Panc1 (cell line): ENCODE measurements around the gene ACTL9. TPM values are rescaled to one million over a fixed set of nuclear protein-coding genes. Genes with fewer than 3 reads are reported as not detected.

Source experiments
- ATAC-seq: fragments of 200-7000 bp; cut with Tn5 transposase; 2 replicates; pipeline ENCODE4 v1.9.1; 2020; ENCODE audit warnings: mild to moderate bottlenecking, moderate library complexity
- BruUV-seq: library from RNA; stranded (reverse); fragments of 400-500 nt; replicated peaks from 2 replicates; lab custom pipeline; 2021; lab: Mats Ljungman, UMichigan
- CTCF ChIA-PET: fragments of 300-600 bp; sonication (Branson Sonifier 250); formaldehyde crosslinking; loops from one replicate; lab custom pipeline; 2022; ENCODE audit warnings: antibody characterized with exemption; lab: Charles Lee
- POLR2A ChIA-PET: fragments of 300-600 bp; sonication (Branson Sonifier 250); formaldehyde crosslinking; loops from one replicate; lab custom pipeline; 2022; ENCODE audit warnings: antibody characterized with exemption; lab: Charles Lee
- DNase-seq: peaks from one replicate; pipeline ENCODE4 v3.0.0-alpha.2; 2010; ENCODE audit warnings: low read depth, low spot score
- H3K27ac ChIP-seq: 2 replicates; pipeline ENCODE4 v1.5.1; 2011; ENCODE audit warnings: mild to moderate bottlenecking, low read length, inconsistent platforms
- H3K27me3 ChIP-seq: fragments of 200-500 bp; sonication (Bioruptor generic); 2 replicates; pipeline ENCODE4 v1.6.0; 2014; ENCODE audit warnings: low read length, inconsistent platforms; ENCODE audit not compliant: control insufficient read depth, insufficient read depth
- H3K36me3 ChIP-seq: fragments of 200-500 bp; sonication (Bioruptor generic); 2 replicates; pipeline ENCODE4 v1.5.1; 2014; ENCODE audit warnings: inconsistent platforms, mild to moderate bottlenecking, low read length, moderate library complexity; ENCODE audit not compliant: control insufficient read depth, insufficient read depth
- H3K4me1 ChIP-seq: 2 replicates; pipeline ENCODE4 v1.5.1; 2011; ENCODE audit warnings: inconsistent platforms, mild to moderate bottlenecking, low read length, moderate library complexity; ENCODE audit not compliant: control insufficient read depth, insufficient read depth
- H3K4me3 ChIP-seq, 2 experiments: 2 replicates each; pipeline ENCODE4 v1.5.1; 2011 to 2012; ENCODE audit warnings: low read depth in 2 of 2, low read length in 2 of 2, mild to moderate bottlenecking in 2 of 2, inconsistent platforms in 1 of 2, moderate library complexity in 1 of 2
- H3K9me3 ChIP-seq: fragments of 200-500 bp; sonication (Bioruptor generic); 2 replicates; pipeline ENCODE4 v1.5.1; 2014; ENCODE audit warnings: low read depth, mild to moderate bottlenecking, inconsistent platforms, low read length, moderate library complexity; ENCODE audit not compliant: control insufficient read depth, insufficient read depth
- POLR2AphosphoS5 ChIP-seq: IDR thresholded peaks from 2 replicates; pipeline ENCODE4 v1.6.1; 2012; ENCODE audit warnings: mild to moderate bottlenecking, low read depth, low read length, moderate library complexity
- SIN3A ChIP-seq: IDR thresholded peaks from 2 replicates; pipeline ENCODE4 v1.6.1; 2012; ENCODE audit warnings: low read depth, mild to moderate bottlenecking, low read length, moderate library complexity, borderline replicate concordance; ENCODE audit not compliant: insufficient read depth
- TCF7L2 ChIP-seq: IDR thresholded peaks from 2 replicates; pipeline ENCODE4 v1.6.1; 2011; ENCODE audit warnings: mild to moderate bottlenecking, low read depth, low read length, inconsistent platforms
- in situ Hi-C: cut with HindIII; loops from 2 replicates; pipeline ENCODE4 v1.10.0; 2016; ENCODE audit warnings: low sequenced_read_pairs, low pct_unique_long_range_greater_than_20kb
- intact Hi-C: fragments of 100-400 bp; cut with micrococcal nuclease; formaldehyde crosslinking; loops from one replicate; pipeline ENCODE4 v1.10.0; 2022; ENCODE audit not compliant: unreplicated experiment
- total RNA-seq: library from RNA; stranded (reverse); gene quantifications from one replicate; pipeline ENCODE4 v1.2.1, GENCODE V29; 2021; ENCODE audit not compliant: unreplicated experiment
- TF ChIP-seq, protein P1 (sequence below): fragments of 450-650 bp; IDR thresholded peaks from 2 replicates; pipeline ENCODE4 v1.5.1; 2017; ENCODE audit warnings: mild to moderate bottlenecking
- TF ChIP-seq, protein P2 (sequence below), 2 experiments: IDR thresholded peaks; 2 replicates each; pipeline ENCODE4 v1.6.1; 2011 to 2012; ENCODE audit warnings: low read depth in 2 of 2, control low read depth in 1 of 2, low read length in 1 of 2, mild to moderate bottlenecking in 1 of 2, moderate library complexity in 1 of 2; ENCODE audit not compliant: insufficient read depth in 1 of 2

The ACTL9 gene
- total RNA-seq, 1 experiment from 2014 or later = not detected

DNA sequence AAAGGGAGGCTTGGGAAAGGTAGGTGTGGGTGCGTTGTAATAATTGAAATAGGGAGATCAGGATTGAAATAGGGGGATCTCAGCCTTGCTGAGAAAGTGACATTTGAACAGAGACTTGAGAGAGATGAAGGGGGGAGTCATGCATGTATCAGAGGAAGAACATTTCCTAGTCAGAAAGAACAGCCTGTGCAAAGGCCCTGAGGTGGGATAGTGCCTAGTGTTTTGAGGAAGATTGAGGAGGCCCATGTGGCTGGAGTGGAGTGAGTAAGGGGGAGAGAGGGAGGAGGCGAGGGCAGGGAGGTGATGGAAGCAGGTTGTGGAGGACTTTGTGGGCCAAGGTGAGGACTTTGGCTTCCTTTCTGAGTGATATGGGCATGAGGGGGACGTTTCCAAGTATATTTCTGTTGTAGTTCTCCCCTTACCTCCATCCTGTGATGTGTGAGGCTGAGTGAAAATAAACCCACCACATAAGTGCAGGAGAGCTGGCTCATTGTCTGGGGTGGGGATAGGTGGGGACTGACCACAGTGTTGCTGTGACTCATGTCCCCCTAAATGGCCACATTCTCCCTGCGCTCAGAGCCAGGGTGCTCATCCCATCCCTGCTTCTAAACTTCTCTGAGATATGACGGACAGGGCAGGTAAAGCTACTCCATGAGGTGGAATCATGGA lies 17.8 kb downstream of the ACTL9 start:
- in situ Hi-C loops (no loop called here), intact Hi-C loops (no loop called here)
- Histone ChIP-seq H3K4me3 (no peak overlapping the region), H3K4me1 (no peaks in the 10 kb centered on the region), H3K9me3 (no peaks in the 10 kb centered on the region), H3K27me3 (no peaks in the 10 kb centered on the region), H3K36me3 (no peaks in the 10 kb centered on the region), H3K27ac (no peak overlapping the region)
- DNase-seq (no peak), ATAC-seq (no peak; the same call in 1 of the 2 replicates)
- ChIA-PET POLR2A (no interaction called here), CTCF (no interaction called here)
- TF ChIP-seq SIN3A (no peak), POLR2AphosphoS5 (no peak)
- TF ChIP-seq, protein P1, sequence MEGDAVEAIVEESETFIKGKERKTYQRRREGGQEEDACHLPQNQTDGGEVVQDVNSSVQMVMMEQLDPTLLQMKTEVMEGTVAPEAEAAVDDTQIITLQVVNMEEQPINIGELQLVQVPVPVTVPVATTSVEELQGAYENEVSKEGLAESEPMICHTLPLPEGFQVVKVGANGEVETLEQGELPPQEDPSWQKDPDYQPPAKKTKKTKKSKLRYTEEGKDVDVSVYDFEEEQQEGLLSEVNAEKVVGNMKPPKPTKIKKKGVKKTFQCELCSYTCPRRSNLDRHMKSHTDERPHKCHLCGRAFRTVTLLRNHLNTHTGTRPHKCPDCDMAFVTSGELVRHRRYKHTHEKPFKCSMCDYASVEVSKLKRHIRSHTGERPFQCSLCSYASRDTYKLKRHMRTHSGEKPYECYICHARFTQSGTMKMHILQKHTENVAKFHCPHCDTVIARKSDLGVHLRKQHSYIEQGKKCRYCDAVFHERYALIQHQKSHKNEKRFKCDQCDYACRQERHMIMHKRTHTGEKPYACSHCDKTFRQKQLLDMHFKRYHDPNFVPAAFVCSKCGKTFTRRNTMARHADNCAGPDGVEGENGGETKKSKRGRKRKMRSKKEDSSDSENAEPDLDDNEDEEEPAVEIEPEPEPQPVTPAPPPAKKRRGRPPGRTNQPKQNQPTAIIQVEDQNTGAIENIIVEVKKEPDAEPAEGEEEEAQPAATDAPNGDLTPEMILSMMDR = no peak
- no TSS peak for BruUV-seq

DNA sequence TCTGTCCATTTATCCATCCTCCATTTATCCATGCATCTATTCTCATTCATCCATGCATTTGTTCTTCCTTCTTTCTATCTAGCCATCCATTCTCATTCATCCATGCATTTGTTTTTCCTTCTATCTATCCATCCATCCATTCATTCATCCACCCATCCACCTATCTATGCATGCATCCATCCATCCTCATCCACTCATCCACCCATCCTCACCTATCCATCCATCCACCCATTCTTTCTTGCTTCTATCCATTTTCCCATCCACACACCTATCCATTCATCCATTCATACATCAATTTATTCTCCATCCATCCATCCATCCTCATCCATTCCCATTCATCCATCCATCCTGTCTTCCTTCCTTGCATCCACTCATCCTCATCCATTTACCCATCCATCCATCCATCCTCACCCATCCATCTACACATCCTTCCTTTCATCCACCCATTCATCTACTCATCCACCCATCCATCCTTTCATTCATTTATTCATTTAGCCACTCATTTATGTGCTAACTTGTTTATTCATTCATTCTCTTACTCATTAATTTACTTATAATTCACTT lies 20.3 kb downstream of the ACTL9 start:
- H3K4me3 ChIP-seq = no peak overlapping the region
- TF ChIP-seq POLR2AphosphoS5 = no peak
- TF ChIP-seq SIN3A = no peak
- intact Hi-C loops = no loop called here
- DNase-seq = no peak
- ATAC-seq = no peak
- no TSS peak for BruUV-seq
- H3K27me3 ChIP-seq = no peaks in the 10 kb centered on the region
- H3K9me3 ChIP-seq = no peaks in the 10 kb centered on the region
- ChIA-PET CTCF (no interaction called here), POLR2A (no interaction called here)
- no peaks in the 10 kb centered on the region for H3K4me1 ChIP-seq
- in situ Hi-C loops = no loop called here
- H3K36me3 ChIP-seq = no peaks in the 10 kb centered on the region
- no peak overlapping the region for H3K27ac ChIP-seq

- no TSS peak for BruUV-seq
- in situ Hi-C loops = no loop called here
These were observed 23.5 kb downstream of the ACTL9 start for GRCh38 chr19:8675066-8675465.

More at GRCh38 chr19:8675066-8675465, 23.5 kb downstream of the ACTL9 start:
- DNase-seq (no peak), ATAC-seq (no peak)
- H3K27ac ChIP-seq = no peak overlapping the region
- no peaks in the 10 kb centered on the region for H3K4me1 ChIP-seq
- CTCF ChIA-PET = no interaction called here
- TF ChIP-seq SIN3A = no peak
- no peak for TF ChIP-seq TCF7L2
- TF ChIP-seq POLR2AphosphoS5 = no peak
- TF ChIP-seq, protein P2, sequence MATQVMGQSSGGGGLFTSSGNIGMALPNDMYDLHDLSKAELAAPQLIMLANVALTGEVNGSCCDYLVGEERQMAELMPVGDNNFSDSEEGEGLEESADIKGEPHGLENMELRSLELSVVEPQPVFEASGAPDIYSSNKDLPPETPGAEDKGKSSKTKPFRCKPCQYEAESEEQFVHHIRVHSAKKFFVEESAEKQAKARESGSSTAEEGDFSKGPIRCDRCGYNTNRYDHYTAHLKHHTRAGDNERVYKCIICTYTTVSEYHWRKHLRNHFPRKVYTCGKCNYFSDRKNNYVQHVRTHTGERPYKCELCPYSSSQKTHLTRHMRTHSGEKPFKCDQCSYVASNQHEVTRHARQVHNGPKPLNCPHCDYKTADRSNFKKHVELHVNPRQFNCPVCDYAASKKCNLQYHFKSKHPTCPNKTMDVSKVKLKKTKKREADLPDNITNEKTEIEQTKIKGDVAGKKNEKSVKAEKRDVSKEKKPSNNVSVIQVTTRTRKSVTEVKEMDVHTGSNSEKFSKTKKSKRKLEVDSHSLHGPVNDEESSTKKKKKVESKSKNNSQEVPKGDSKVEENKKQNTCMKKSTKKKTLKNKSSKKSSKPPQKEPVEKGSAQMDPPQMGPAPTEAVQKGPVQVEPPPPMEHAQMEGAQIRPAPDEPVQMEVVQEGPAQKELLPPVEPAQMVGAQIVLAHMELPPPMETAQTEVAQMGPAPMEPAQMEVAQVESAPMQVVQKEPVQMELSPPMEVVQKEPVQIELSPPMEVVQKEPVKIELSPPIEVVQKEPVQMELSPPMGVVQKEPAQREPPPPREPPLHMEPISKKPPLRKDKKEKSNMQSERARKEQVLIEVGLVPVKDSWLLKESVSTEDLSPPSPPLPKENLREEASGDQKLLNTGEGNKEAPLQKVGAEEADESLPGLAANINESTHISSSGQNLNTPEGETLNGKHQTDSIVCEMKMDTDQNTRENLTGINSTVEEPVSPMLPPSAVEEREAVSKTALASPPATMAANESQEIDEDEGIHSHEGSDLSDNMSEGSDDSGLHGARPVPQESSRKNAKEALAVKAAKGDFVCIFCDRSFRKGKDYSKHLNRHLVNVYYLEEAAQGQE (IDR thresholded peaks at IDR 0.05; ENCODE audit: insufficient read depth in 1 of 2, low read depth in 2 of 2, low read length in 1 of 2) = no peak
- TF ChIP-seq, protein P1 = no peak
- no peaks in the 10 kb centered on the region for H3K9me3 ChIP-seq
- POLR2A ChIA-PET = no interaction called here
- intact Hi-C loops = no loop called here
- no peaks in the 10 kb centered on the region for H3K36me3 ChIP-seq
- H3K4me3 ChIP-seq = no peak overlapping the region
- no peaks in the 10 kb centered on the region for H3K27me3 ChIP-seq
